Thyroid gland (tissue), 4 donors: ENCODE data around the gene GPLD1.
"Not testable (repeated sequence)": the region's sequence is repeated elsewhere in the genome, so short reads cannot be mapped to it uniquely, and the experiment has no call there.

ENCODE experiments used
- CTCF ChIP-seq, 6 experiments: fragments of 200-600 bp in 3 of 6; fragments of 450-650 bp in 3 of 6; sonication (generic) in 3 of 6; IDR thresholded peaks; one replicate each; pipeline ENCODE4 v1.5.1; 2016 to 2019; ENCODE audit warnings: antibody characterized with exemption in 6 of 6, mild to moderate bottlenecking in 2 of 6, inconsistent platforms in 1 of 6, moderate library complexity in 1 of 6
- POLR2A ChIP-seq, 2 donors: fragments of 450-650 bp; IDR thresholded peaks; one replicate each; pipeline ENCODE4 v1.6.1; 2017; ENCODE audit warnings: antibody characterized with exemption in 2 of 2, mild to moderate bottlenecking in 2 of 2, moderate library complexity in 1 of 2

GRCh38 chr6:24382891-24383494, 106.4 kb downstream of the GPLD1 start:
- TF ChIP-seq CTCF, POLR2A (IDR thresholded peaks at IDR 0.05): not testable (repeated sequence)
